Mesodermal cell (in vitro differentiated cells): ENCODE results near the gene NBAS.
A peak's percentile ranks its signal among the peaks of the same experiment; 100 is the strongest.

Experiments
- H3K27ac ChIP-seq: 2 replicates; pipeline ENCODE4 v1.7.0; 2013; ENCODE audit warnings: mild to moderate bottlenecking, low read depth, low read length, moderate library complexity; ENCODE audit not compliant: severe bottlenecking
- H3K36me3 ChIP-seq: 2 replicates; pipeline ENCODE4 v1.7.1; 2013; ENCODE audit warnings: mild to moderate bottlenecking, low read length, moderate library complexity; ENCODE audit not compliant: control insufficient read depth, insufficient read depth
- H3K4me1 ChIP-seq: one replicate; pipeline ENCODE4 v1.7.1; 2013; ENCODE audit warnings: mild to moderate bottlenecking, low read length; ENCODE audit not compliant: insufficient read depth, control insufficient read depth, poor library complexity, severe bottlenecking
- H3K4me3 ChIP-seq: 2 replicates; pipeline ENCODE4 v1.7.0; 2013; ENCODE audit warnings: low read length, control low read depth, mild to moderate bottlenecking; ENCODE audit not compliant: insufficient read depth, poor library complexity, severe bottlenecking; ENCODE audit errors: extremely low read depth
- H3K9me3 ChIP-seq: 2 replicates; pipeline ENCODE4 v1.7.1; 2013; ENCODE audit warnings: mild to moderate bottlenecking, low read length, moderate library complexity; ENCODE audit not compliant: control insufficient read depth
- WGBS, 2 experiments: methylation state at CpG; one replicate each; pipeline ENCODE4 v1.1.5; 2013; ENCODE audit warnings: missing lambda C conversion rate in 2 of 2; ENCODE audit not compliant: insufficient coverage in 2 of 2; 5-methylcytosine and 5-hydroxymethylcytosine counted together

Gene NBAS

GRCh38 chr2:15142069-15142689, 419.0 kb downstream of the NBAS start:
- WGBS, 2 experiments: 49 to 56% methylated on average over 10 of the region's 14 CpGs
- Histone ChIP-seq H3K36me3 (no peaks in the 10 kb centered on the region), H3K9me3 (peaks cover 10% of the 10 kb centered on the region), H3K4me3 (no peak overlapping the region), H3K4me1 (peaks cover 23% of the 10 kb centered on the region), H3K27ac (peak overlapping the region; percentile 79)

DNA sequence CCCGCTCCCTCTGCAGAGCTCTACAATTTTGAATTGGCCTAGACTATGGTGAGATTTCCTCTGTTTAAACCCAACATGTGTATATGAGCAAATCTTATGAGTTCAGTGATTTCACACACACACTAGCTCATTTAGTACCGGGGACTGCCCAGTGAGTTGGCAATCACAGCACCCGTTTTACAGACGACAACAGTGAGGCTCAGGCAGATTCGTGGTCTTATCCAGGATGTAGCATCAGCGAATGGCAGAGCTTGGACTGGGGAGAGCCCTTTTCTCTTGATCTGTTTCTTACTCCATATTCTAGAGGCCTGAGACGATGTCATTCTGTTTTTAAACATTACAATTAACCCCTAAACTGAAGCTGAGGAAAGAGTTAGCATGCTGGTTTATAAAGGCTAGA, 419.9 kb downstream of the NBAS start:
- no peak overlapping the region for H3K27ac ChIP-seq

GRCh38 chr2:15136639-15137038, 424.5 kb downstream of the NBAS start:
- Histone ChIP-seq H3K4me3 (no peak overlapping the region), H3K4me1 (peaks cover under 1% of the 10 kb centered on the region), H3K27ac (no peak overlapping the region), H3K36me3 (no peaks in the 10 kb centered on the region), H3K9me3 (peaks cover 10% of the 10 kb centered on the region)
- 86 to 100% methylated on average over 2 to 3 of the region's 6 CpGs for WGBS, 2 experiments

More for the DNA sequence above, 419.9 kb downstream of the NBAS start:
- H3K4me1 ChIP-seq: peaks cover 23% of the 10 kb centered on the region
- no peaks in the 10 kb centered on the region for H3K36me3 ChIP-seq
- 91 to 94% methylated on average over 5 of the region's 7 CpGs for WGBS, 2 experiments
- H3K9me3 ChIP-seq: peaks cover 10% of the 10 kb centered on the region
- no peak overlapping the region for H3K4me3 ChIP-seq

- no peak overlapping the region for H3K4me3 ChIP-seq
- H3K27ac ChIP-seq: no peak overlapping the region
- 100% methylated on average over 1 of the region's 3 CpGs for WGBS, 2 experiments
- H3K4me1 ChIP-seq: no peaks in the 10 kb centered on the region
- H3K36me3 ChIP-seq: no peaks in the 10 kb centered on the region
- H3K9me3 ChIP-seq: peaks cover 5% of the 10 kb centered on the region
Measured at GRCh38 chr2:15134957-15135356, 426.2 kb downstream of the NBAS start.

- Histone ChIP-seq H3K4me1 (no peaks in the 10 kb centered on the region), H3K27ac (no peak overlapping the region), H3K4me3 (no peak overlapping the region), H3K9me3 (no peaks in the 10 kb centered on the region), H3K36me3 (no peaks in the 10 kb centered on the region)
Measured at GRCh38 chr2:15133461-15133860, 427.7 kb downstream of the NBAS start.

- Histone ChIP-seq H3K4me3 (no peak overlapping the region), H3K36me3 (no peaks in the 10 kb centered on the region), H3K27ac (no peak overlapping the region), H3K4me1 (no peaks in the 10 kb centered on the region), H3K9me3 (peaks cover 6% of the 10 kb centered on the region)
- 86 to 87% methylated on average over 10 of the region's 10 CpGs for WGBS, 2 experiments
Measured at GRCh38 chr2:15128846-15129245, 432.3 kb downstream of the NBAS start.

GRCh38 chr2:15127876-15128275, 433.3 kb downstream of the NBAS start:
- no peak overlapping the region for H3K4me3 ChIP-seq
- H3K36me3 ChIP-seq: no peaks in the 10 kb centered on the region
- peaks cover 6% of the 10 kb centered on the region for H3K9me3 ChIP-seq
- WGBS, 2 experiments: 100% methylated on average over 2 of the region's 3 CpGs; no CpG with 5 or more reads in 1 of the 2 experiments
- H3K27ac ChIP-seq: no peak overlapping the region
- peaks cover 1% of the 10 kb centered on the region for H3K4me1 ChIP-seq

DNA sequence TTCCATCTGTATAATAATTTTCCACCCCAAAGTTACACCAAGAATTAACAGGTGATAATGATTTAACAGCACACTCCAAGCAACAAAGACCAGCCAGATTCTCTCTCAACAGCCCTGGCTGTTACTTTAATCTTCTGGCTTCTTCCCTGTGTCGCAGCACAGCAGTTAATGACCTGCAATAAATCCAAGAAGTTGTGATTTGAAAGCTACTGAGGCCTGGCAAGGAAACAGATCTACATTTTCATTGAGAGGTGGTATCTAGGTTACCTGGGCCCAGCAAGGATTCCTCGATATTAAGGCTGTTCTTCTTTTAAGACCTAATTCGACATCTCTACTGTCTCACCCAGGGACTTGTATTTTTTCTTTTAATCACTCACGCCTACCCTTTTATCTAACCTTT, 433.8 kb downstream of the NBAS start:
- WGBS, 2 experiments: 88 to 100% methylated on average over 2 to 3 of the region's 4 CpGs
- no peak overlapping the region for H3K27ac ChIP-seq
- no peaks in the 10 kb centered on the region for H3K36me3 ChIP-seq
- peaks cover 7% of the 10 kb centered on the region for H3K4me1 ChIP-seq
- no peak overlapping the region for H3K4me3 ChIP-seq
- peaks cover 6% of the 10 kb centered on the region for H3K9me3 ChIP-seq

GRCh38 chr2:15126373-15126772, 434.8 kb downstream of the NBAS start:
- Histone ChIP-seq H3K36me3 (no peaks in the 10 kb centered on the region), H3K27ac (no peak overlapping the region), H3K4me3 (no peak overlapping the region), H3K4me1 (peaks cover 10% of the 10 kb centered on the region), H3K9me3 (peaks cover 6% of the 10 kb centered on the region)
- WGBS, 2 experiments: no CpG with 5 or more reads among the region's 1 CpG

DNA sequence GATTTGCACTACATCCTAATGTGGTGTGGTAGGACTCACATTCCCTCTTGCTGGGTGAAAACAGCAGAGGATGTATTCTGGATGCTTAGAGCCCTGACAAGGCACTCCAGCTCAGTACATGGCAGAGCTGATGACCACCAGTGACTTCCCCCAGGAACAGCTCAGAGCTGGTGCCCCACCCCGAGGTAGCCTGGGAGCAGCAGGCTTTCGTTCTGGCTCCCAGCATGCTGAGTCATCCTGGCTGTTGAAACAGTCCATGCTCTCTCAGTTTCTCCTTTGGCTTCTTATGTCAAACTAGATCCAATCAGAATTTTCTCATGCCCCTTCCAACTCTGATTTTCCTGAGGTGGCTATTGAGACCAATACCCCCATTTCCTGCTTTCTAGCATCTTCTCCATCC, 438.2 kb downstream of the NBAS start:
- H3K9me3 ChIP-seq: peaks cover 6% of the 10 kb centered on the region
- H3K4me1 ChIP-seq: peaks cover 10% of the 10 kb centered on the region
- H3K36me3 ChIP-seq: no peaks in the 10 kb centered on the region
- no peak overlapping the region for H3K4me3 ChIP-seq
- WGBS, 2 experiments: 80 to 93% methylated on average over 2 of the region's 2 CpGs
- peak overlapping the region; percentile 29 for H3K27ac ChIP-seq

DNA sequence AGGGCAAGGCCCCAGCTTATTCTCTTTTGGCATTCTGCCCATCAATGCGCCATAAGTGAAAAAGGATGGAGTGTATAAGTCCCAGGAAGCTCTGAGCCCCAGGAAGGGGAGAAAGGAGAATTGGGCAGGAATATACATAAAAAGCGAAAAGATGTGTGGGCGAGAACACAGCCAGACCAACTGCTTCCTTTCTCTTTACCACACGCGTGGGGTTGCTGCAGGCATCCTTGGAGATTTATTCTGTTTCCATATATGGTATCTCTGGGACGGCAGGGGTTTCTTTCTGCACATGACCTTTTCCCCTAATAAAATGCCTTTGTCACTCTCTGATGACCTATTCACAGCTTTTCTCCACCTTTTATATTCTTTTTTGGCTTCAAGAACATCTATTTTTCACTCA, 440.5 kb downstream of the NBAS start:
- Histone ChIP-seq H3K4me3 (no peak overlapping the region), H3K4me1 (peaks cover 10% of the 10 kb centered on the region)
- WGBS, 2 experiments: 62 to 78% methylated on average over 2 of the region's 6 CpGs

More for the DNA sequence above, 440.5 kb downstream of the NBAS start:
- H3K9me3 ChIP-seq: peaks cover 4% of the 10 kb centered on the region
- H3K27ac ChIP-seq: no peak overlapping the region
- no peaks in the 10 kb centered on the region for H3K36me3 ChIP-seq
